HUES48 (cell line): ENCODE measurements around the gene P2RX7.

Source experiments
- H3K27ac ChIP-seq: one replicate; pipeline ENCODE4 v1.7.0; 2013; ENCODE audit warnings: low read depth, low read length, inconsistent platforms
- H3K27me3 ChIP-seq: 2 replicates; pipeline ENCODE4 v1.6.1; 2013; ENCODE audit warnings: mild to moderate bottlenecking, low read length; ENCODE audit not compliant: control insufficient read depth, insufficient read depth
- H3K36me3 ChIP-seq: 2 replicates; pipeline ENCODE4 v1.6.1; 2013; ENCODE audit warnings: low read length; ENCODE audit not compliant: control insufficient read depth, insufficient read depth
- H3K4me1 ChIP-seq: 2 replicates; pipeline ENCODE4 v1.6.1; 2013; ENCODE audit warnings: mild to moderate bottlenecking, low read length; ENCODE audit not compliant: control insufficient read depth, insufficient read depth
- H3K4me3 ChIP-seq: 2 replicates; pipeline ENCODE4 v1.5.1; 2013; ENCODE audit warnings: mild to moderate bottlenecking, low read depth, low read length
- H3K9ac ChIP-seq: 2 replicates; pipeline ENCODE4 v1.6.1; 2013; ENCODE audit warnings: mild to moderate bottlenecking, low read depth, low read length, moderate library complexity
- H3K9me3 ChIP-seq: 2 replicates; pipeline ENCODE4 v1.6.1; 2013; ENCODE audit warnings: low read length; ENCODE audit not compliant: control insufficient read depth, insufficient read depth

P2RX7 gene

DNA sequence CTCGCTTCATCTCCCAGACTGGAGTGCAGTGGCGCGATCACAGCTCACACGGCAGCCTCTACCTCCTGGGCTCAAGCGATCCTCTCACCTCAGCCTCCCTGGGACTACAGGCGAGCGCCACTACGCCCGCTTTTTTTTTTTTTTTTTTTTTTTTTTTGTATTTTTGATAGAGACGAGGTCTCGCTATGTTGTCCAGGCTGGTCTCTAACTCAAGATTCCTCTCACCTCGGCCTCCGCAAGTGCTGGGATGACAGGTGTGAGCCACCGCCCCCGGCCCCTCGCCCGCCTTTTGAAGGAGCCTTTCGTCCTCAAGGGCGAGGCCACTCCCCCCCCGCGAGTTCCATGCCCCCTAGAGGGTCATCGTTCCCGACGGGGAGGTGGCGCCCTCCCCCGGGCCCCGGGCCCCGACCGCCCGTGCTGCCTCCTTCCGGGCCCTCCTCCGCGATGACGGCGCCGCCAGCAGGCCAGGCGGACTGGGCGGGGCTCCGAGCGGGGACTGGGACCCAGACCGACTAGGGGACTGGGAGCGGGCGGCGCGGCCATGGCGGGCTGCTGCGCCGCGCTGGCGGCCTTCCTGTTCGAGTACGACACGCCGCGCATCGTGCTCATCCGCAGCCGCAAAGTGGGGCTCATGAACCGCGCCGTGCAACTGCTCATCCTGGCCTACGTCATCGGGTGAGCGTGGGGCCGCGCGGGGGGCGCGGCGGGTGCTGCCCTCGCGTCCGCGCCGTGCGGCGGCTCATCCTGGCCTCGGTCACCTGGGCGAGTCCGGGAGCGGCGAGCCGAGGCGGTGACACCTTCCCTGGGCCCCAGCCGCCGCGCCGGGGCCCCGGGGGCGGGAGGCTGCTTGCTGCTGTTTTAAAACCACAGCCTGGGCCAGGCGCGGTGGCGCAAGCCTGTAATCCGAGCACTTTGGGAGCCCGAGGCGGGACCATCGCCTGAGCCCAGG is 77.2 kb downstream of the P2RX7 start, which contains the start of gene P2RX4:
Gene P2RX4 (plus strand): TSS at position 506 of the 949 bp plus-strand sequence. CDS start 36 bp downstream, at position 542.
- peak within 1 kb of the TSS; percentile 74 for H3K4me3 ChIP-seq
- H3K9ac ChIP-seq, result peak within 1 kb of the TSS; percentile 75
- H3K27me3 ChIP-seq, result no peaks in the 10 kb centered on the region
- H3K36me3 ChIP-seq, result no peaks in the 10 kb centered on the region
- peak within 1 kb of the TSS; percentile 89 for H3K27ac ChIP-seq
- H3K4me1 ChIP-seq, result no peaks in the 10 kb centered on the region
- no peaks in the 10 kb centered on the region for H3K9me3 ChIP-seq

DNA sequence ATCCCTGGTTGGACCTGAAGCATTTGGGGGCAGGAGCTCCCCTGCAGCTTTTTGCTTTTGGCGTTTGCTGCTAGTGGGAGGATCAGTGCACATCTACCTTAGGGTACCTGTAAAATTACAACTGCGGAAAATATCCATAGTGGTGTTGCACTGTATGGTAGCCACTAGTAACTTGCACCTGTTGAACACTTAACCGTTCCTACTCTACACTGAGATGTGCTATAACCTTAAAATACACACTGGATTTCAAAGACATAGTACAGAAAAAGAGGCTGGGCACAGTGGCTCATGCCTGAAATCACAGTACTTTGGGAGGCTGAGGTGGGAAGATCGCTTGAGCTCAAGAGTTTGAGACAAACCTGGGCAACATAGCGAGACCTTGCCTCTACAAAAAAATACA is 80.2 kb downstream of the P2RX7 start:
- peaks cover 5% of the 10 kb centered on the region; the same call in 1 of the 2 replicates for H3K36me3 ChIP-seq
- H3K9me3 ChIP-seq, result no peaks in the 10 kb centered on the region
- H3K4me3 ChIP-seq, result no peak overlapping the region
- no peaks in the 10 kb centered on the region for H3K27me3 ChIP-seq
- H3K27ac ChIP-seq, result no peak overlapping the region
- H3K4me1 ChIP-seq, result no peaks in the 10 kb centered on the region
- H3K9ac ChIP-seq, result no peak overlapping the region

DNA sequence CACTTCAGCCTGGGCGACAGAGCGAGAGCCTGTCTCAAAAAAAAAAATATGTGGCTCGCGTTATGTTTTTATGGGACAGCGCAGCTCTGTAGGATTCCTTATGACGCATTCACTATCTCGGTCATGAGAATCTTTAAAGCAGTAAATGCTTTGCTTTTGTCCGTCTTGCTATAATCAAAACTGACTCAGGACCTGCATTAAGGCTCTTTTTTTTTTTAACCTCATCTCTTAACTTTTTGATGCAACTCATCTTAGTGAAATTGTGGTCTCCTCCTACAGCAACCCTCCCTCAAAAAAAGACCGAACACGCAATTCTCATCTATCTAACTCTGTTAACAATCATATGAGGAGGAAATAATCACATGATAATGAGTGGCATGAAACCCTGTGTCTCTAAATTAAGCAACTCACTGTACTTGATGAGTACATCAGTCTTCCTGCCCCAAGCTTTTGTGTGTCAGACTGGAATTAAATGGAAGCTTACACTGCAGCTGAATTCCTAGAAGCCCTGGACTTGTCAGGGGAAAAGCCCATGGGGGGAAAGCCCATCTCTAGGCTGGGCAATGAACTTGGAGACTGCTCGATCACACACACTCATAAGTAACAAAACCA is 81.6 kb downstream of the P2RX7 start:
- no peaks in the 10 kb centered on the region for H3K27me3 ChIP-seq
- H3K4me1 ChIP-seq, result no peaks in the 10 kb centered on the region
- no peak overlapping the region for H3K9ac ChIP-seq
- peaks cover 10% of the 10 kb centered on the region; the same call in 1 of the 2 replicates for H3K36me3 ChIP-seq
- H3K27ac ChIP-seq, result no peak overlapping the region
- no peaks in the 10 kb centered on the region for H3K9me3 ChIP-seq
- H3K4me3 ChIP-seq, result no peak overlapping the region

DNA sequence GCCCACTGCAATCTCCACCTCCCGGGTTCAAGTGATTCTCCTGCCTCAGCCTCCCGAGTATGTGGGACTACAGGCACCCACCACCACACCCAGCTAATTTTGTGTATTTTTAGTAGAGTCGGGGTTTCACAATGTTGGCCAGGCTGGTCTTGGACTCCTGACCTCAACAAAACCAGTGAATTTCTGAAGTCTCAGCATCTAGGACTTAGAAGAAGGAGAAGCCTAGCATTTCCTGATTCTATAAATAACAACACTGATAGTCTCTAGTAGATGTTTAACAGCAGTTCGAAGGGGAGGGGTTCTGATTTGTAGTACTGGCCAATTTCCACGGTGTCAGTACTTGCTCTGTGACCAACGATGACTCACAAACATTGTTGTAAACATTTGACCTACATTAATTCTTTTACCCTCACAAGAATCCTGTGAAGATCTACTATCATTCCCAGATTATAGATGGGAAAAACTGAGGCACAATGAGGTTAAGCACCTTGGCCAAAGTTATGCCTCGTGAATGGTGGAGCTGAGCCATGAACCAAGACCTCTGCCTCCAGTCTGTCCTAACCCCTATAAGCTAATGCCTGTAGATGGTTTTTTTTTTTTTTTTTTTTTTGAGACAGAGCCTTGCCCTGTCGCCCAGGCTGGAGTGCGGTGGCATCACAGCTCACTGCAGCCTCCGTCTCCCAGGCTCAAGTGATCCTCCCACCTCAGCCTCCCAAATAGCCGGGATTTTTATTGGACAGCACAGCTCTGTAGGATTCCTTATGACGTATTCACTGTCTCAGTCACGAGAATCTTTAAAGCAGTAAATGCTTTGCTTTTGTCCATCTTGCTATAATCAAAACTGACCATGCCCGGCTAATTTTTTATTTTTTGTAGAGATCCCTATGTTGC is 82.4 kb downstream of the P2RX7 start:
- no peak overlapping the region for H3K9ac ChIP-seq
- no peaks in the 10 kb centered on the region for H3K27me3 ChIP-seq
- no peaks in the 10 kb centered on the region for H3K9me3 ChIP-seq
- no peak overlapping the region for H3K4me3 ChIP-seq
- H3K36me3 ChIP-seq, result peaks cover 10% of the 10 kb centered on the region; the same call in 1 of the 2 replicates
- H3K4me1 ChIP-seq, result no peaks in the 10 kb centered on the region
- no peak overlapping the region for H3K27ac ChIP-seq

DNA sequence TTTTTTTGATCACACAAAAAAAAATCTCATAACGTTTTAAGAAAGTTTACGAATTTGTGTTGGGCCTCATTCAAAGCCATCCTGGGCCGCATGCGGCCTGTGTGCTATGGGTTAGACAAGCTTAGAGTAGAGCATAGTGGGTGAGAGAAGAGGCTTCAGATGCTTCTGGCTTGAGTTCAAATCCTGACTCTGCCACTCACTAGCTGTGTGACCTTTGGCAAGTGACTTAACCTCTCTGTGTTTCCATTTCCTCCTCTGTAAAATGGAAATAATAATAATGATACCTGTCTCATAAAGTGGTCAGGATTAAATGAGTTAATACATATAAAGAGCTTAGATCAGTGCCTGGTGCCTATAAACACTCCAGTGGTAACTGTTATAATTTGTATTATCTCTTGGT is 83.4 kb downstream of the P2RX7 start:
- Histone ChIP-seq H3K27me3 (no peaks in the 10 kb centered on the region), H3K27ac (no peak overlapping the region), H3K9ac (no peak overlapping the region), H3K36me3 (peaks cover 10% of the 10 kb centered on the region; the same call in 1 of the 2 replicates), H3K9me3 (no peaks in the 10 kb centered on the region), H3K4me1 (no peaks in the 10 kb centered on the region), H3K4me3 (no peak overlapping the region)

DNA sequence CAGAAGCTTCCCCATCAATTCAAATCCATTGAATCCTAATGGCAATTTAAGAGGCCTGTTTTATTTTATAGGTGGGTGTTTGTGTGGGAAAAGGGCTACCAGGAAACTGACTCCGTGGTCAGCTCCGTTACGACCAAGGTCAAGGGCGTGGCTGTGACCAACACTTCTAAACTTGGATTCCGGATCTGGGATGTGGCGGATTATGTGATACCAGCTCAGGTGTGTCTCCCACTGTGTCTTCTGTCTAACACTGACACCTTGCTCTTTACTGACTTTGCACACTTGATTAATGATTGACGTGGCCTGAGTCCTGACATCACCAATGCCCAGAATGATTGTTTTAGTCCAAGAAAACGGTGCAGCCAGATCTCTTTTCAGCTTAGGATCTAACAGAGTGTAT is 84.4 kb downstream of the P2RX7 start:
- Histone ChIP-seq H3K9me3 (no peaks in the 10 kb centered on the region), H3K27ac (no peak overlapping the region), H3K27me3 (no peaks in the 10 kb centered on the region), H3K36me3 (peaks cover 10% of the 10 kb centered on the region; the same call in 1 of the 2 replicates), H3K9ac (no peak overlapping the region), H3K4me1 (no peaks in the 10 kb centered on the region), H3K4me3 (no peak overlapping the region)

DNA sequence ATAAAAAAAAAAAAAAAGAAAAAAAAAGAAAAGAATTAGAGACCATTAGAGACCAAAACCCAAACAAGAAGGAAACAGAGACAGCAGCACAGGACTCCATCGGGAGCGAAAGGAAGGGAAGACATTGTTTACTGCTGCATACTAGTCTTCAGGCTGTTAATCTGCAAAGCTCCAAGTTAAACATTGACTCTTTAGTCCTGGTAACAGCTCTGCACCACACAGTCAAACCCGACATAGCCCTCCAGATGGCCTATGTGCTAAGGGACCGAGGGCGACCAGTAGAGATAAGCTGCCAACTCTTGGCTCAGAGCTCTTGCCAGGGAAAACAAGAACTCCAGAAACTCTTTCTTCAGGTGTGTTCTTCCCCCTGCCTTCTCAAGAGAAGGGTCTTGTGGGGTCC is 85.1 kb downstream of the P2RX7 start:
- no peaks in the 10 kb centered on the region for H3K27me3 ChIP-seq
- H3K36me3 ChIP-seq, result peaks cover 10% of the 10 kb centered on the region; the same call in 1 of the 2 replicates
- no peaks in the 10 kb centered on the region for H3K4me1 ChIP-seq
- H3K4me3 ChIP-seq, result no peak overlapping the region
- no peaks in the 10 kb centered on the region for H3K9me3 ChIP-seq
- no peak overlapping the region for H3K27ac ChIP-seq
- H3K9ac ChIP-seq, result no peak overlapping the region

DNA sequence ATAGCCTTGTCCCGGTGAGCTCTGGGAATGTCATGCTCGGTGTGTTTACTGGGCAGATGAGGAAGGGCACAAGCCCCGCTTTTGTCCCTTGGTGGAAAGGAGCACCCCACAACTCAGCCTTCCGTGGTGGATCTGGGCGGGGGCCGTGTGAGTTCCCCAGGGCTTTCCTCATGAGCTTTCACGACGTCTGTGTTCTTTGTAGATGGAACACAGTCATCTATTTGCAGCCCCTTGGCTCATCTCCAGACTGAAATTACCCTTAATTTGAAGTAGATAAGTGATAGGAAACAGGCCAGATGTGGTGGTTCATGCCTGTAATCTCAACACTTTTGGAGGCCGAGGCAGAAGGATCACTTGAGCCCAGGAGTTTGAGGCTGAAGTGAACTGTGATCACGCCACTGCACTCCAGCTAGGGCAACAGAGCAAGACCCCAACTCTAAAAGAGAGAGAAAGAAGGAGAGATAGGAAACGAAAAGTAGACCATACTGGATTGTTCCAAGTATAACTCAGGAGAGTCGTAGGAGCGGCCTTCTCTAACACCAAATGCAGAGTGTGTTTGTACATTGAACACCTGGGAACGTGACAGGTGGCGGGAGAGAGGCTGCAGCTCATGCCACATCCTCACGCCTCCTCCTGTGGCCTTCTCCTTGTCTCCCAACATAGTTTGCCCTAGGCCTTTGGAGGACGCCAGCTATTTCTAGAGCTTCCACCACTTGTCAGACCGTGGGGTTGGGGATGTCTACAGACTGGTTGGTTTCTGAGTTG is 86.1 kb downstream of the P2RX7 start:
- Histone ChIP-seq H3K27me3 (no peaks in the 10 kb centered on the region), H3K9me3 (no peaks in the 10 kb centered on the region), H3K27ac (no peak overlapping the region), H3K4me1 (no peaks in the 10 kb centered on the region), H3K36me3 (peaks cover 10% of the 10 kb centered on the region; the same call in 1 of the 2 replicates), H3K9ac (no peak overlapping the region), H3K4me3 (no peak overlapping the region)

DNA sequence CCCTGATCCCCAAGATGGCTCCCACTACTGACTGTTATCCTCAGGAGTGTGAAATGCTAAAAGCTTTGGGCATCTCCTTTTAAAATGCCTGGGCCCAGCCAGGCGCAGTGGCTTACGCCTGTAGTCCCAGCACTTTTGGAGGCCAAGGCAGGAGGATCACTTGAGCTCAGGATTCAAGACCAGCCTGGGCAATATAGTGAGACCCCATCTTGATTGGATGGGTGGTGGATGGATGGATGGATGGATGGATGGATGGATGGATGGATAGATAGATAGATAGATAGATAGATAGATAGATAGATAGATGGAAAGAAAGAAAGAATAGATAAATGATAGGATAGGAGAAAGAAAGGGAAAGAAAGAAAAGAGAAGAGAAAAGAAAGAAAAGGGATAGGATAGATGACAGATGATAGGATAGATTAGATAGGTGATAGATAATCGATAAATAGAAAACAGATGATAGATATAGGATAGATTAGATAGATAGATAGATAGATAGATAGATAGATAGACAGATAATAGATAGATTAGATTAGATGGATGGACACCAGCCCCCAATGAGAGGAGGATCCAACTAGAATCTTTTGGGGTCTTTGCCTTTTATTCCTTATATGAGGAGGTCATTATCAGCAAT is 86.8 kb downstream of the P2RX7 start:
- Histone ChIP-seq H3K4me3 (no peak overlapping the region), H3K36me3 (peaks cover 10% of the 10 kb centered on the region; the same call in 1 of the 2 replicates), H3K27me3 (no peaks in the 10 kb centered on the region)

DNA sequence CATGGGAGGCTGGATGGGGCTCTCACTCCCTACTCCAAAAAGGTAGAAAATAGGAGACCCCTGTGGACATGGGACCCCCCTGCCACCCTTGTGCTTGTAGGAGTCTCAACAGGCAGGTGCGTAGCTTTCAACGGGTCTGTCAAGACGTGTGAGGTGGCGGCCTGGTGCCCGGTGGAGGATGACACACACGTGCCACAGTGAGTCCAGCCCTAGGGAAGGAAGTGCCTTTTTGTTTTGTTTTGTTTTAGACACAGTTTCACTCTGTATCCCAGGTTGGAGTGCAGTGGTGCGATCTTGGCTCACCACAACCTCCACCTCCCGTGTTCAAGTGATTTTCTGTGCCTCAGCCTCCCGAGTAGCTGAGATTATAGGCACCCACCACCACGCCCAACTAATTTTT is 90.2 kb downstream of the P2RX7 start:
- no peak overlapping the region for H3K9ac ChIP-seq
- no peaks in the 10 kb centered on the region for H3K4me1 ChIP-seq
- peaks cover 5% of the 10 kb centered on the region; the same call in 1 of the 2 replicates for H3K36me3 ChIP-seq
- no peak overlapping the region for H3K4me3 ChIP-seq
- H3K27ac ChIP-seq, result no peak overlapping the region
- H3K27me3 ChIP-seq, result no peaks in the 10 kb centered on the region
- H3K9me3 ChIP-seq, result no peaks in the 10 kb centered on the region

More for the DNA sequence above, 86.8 kb downstream of the P2RX7 start:
- no peak overlapping the region for H3K27ac ChIP-seq
- no peaks in the 10 kb centered on the region for H3K4me1 ChIP-seq
- no peaks in the 10 kb centered on the region for H3K9me3 ChIP-seq
- H3K9ac ChIP-seq, result no peak overlapping the region
